K562 (cell line): ENCODE measurements around the gene CPA4.

Experiments used
- MTA3 ChIP-seq: fragments of 450-650 bp; formaldehyde crosslinking; IDR thresholded peaks from 2 replicates; pipeline ENCODE4 v1.6.1; 2017; ENCODE audit warnings: mild to moderate bottlenecking, borderline replicate concordance
- MYNN ChIP-seq, 2 experiments: sonication (generic); formaldehyde crosslinking in 1 of 2; IDR thresholded peaks; 2 replicates each; pipeline versions ENCODE4 v1.5.0 to v1.6.1; 2016 to 2020; ENCODE audit warnings: antibody characterized with exemption in 1 of 2, missing genetic modification reagents in 1 of 2
- NELFE ChIP-seq: IDR thresholded peaks from 2 replicates; pipeline ENCODE4 v1.6.1; 2011; ENCODE audit warnings: mild to moderate bottlenecking; ENCODE audit not compliant: insufficient read depth, insufficient read length
- POLR2AphosphoS5 ChIP-seq: IDR thresholded peaks from 2 replicates; pipeline ENCODE4 v1.6.1; 2011; ENCODE audit warnings: mild to moderate bottlenecking, low read depth, low read length, moderate library complexity; ENCODE audit not compliant: control insufficient read depth, insufficient read depth
- SPI1 ChIP-seq: IDR thresholded peaks from 2 replicates; pipeline ENCODE4 v1.6.1; 2011; ENCODE audit warnings: low read depth, low read length, control low read depth, borderline replicate concordance
- TAF1 ChIP-seq: IDR thresholded peaks from 2 replicates; pipeline ENCODE4 v1.6.1; 2011; ENCODE audit warnings: mild to moderate bottlenecking, low read length, moderate library complexity; ENCODE audit not compliant: insufficient read depth, control insufficient read depth, severe bottlenecking; ENCODE audit errors: extremely low read depth
- ZFPM2 ChIP-seq: fragments of 250-450 bp; sonication (Bioruptor Pico); IDR thresholded peaks from 2 replicates; pipeline ENCODE4 v1.5.1; 2022; ENCODE audit warnings: mild to moderate bottlenecking
- ZNF512 ChIP-seq: IDR thresholded peaks from 2 replicates; pipeline ENCODE4 v1.6.1; 2016; ENCODE audit warnings: missing genetic modification characterization, missing compliant biosample characterization
- TF ChIP-seq, protein P1 (sequence below), 3 experiments: IDR thresholded peaks in 2 of 3; conservative IDR thresholded peaks in 1 of 3; 2 replicates each; pipeline ENCODE4 v1.5.1; 2011 to 2012; ENCODE audit warnings: low read length in 3 of 3, mild to moderate bottlenecking in 3 of 3, control low read depth in 2 of 3, improper control_type of control experiment in 1 of 3, inconsistent platforms in 1 of 3, low read depth in 1 of 3, mixed read lengths in 1 of 3, moderate library complexity in 1 of 3; ENCODE audit not compliant: insufficient read depth in 2 of 3
- TF ChIP-seq, protein P2 (sequence below): IDR thresholded peaks from 2 replicates; pipeline ENCODE4 v1.6.1; 2011; ENCODE audit warnings: borderline replicate concordance, low read depth, mild to moderate bottlenecking, moderate library complexity, low read length; ENCODE audit not compliant: insufficient read depth, poor library complexity, severe bottlenecking

DNA sequence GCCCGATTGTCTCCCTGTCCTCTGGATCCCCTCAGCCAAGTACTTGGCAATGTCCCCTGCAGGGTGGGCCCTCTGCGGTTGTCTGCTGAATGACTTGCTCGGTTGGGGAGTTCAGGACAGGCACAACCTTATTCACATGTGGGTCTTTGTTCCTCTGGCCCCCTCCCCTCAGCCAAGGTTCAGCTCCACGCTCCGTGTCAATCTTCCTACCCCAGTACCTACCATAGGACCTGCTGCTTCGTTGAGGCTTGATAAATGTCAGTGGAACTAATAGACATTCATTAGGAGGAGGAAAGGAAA lies 58.8 kb downstream of the CPA4 start:
- no peak for TF ChIP-seq NELFE
- no peak for TF ChIP-seq MTA3
- no peak for TF ChIP-seq POLR2AphosphoS5
- TF ChIP-seq, protein P1, sequence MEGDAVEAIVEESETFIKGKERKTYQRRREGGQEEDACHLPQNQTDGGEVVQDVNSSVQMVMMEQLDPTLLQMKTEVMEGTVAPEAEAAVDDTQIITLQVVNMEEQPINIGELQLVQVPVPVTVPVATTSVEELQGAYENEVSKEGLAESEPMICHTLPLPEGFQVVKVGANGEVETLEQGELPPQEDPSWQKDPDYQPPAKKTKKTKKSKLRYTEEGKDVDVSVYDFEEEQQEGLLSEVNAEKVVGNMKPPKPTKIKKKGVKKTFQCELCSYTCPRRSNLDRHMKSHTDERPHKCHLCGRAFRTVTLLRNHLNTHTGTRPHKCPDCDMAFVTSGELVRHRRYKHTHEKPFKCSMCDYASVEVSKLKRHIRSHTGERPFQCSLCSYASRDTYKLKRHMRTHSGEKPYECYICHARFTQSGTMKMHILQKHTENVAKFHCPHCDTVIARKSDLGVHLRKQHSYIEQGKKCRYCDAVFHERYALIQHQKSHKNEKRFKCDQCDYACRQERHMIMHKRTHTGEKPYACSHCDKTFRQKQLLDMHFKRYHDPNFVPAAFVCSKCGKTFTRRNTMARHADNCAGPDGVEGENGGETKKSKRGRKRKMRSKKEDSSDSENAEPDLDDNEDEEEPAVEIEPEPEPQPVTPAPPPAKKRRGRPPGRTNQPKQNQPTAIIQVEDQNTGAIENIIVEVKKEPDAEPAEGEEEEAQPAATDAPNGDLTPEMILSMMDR (IDR thresholded peaks at IDR 0.05 in 2 of 3, conservative IDR thresholded peaks at IDR 0.05 in 1 of 3; ENCODE audit: insufficient read depth in 2 of 3, low read depth in 1 of 3, low read length in 3 of 3): no peak
- TF ChIP-seq SPI1: no peak
- TF ChIP-seq ZFPM2: no peak
- TF ChIP-seq, protein P2, sequence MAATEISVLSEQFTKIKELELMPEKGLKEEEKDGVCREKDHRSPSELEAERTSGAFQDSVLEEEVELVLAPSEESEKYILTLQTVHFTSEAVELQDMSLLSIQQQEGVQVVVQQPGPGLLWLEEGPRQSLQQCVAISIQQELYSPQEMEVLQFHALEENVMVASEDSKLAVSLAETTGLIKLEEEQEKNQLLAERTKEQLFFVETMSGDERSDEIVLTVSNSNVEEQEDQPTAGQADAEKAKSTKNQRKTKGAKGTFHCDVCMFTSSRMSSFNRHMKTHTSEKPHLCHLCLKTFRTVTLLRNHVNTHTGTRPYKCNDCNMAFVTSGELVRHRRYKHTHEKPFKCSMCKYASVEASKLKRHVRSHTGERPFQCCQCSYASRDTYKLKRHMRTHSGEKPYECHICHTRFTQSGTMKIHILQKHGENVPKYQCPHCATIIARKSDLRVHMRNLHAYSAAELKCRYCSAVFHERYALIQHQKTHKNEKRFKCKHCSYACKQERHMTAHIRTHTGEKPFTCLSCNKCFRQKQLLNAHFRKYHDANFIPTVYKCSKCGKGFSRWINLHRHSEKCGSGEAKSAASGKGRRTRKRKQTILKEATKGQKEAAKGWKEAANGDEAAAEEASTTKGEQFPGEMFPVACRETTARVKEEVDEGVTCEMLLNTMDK: no peak
- no peak for TF ChIP-seq TAF1
- TF ChIP-seq MYNN (IDR thresholded peaks at IDR 0.05): no peak
- TF ChIP-seq MYNN (CRISPR knock-in tag; IDR thresholded peaks at IDR 0.05): no peak
- no peak for TF ChIP-seq ZNF512
